Body of pancreas (tissue), 4 donors: Measurements from ENCODE around the gene ADAM10. TPM values are rescaled to one million over a fixed set of nuclear protein-coding genes. Genes with fewer than 3 reads are reported as not detected.

Experiments used
- ATAC-seq: fragments of 150-250 bp; one replicate; pipeline ENCODE4 v1.9.1; 2016
- DNase-seq, 4 donors: peaks; one replicate each; pipeline ENCODE4 v3.0.0-alpha.2; 2019
- H3K27ac ChIP-seq, 4 donors: fragments of 200-600 bp; sonication (generic); 1 replicate in 3 of 4; 2 replicates in 1 of 4; pipeline versions ENCODE4 v1.5.1 to v1.6.1; 2016 to 2019; ENCODE audit warnings: mild to moderate bottlenecking in 1 of 4, mixed read lengths in 1 of 4, moderate library complexity in 1 of 4
- H3K27me3 ChIP-seq, 2 donors: fragments of 200-600 bp; sonication (generic); one replicate each; pipeline ENCODE4 v1.6.0; 2016; ENCODE audit warnings: mild to moderate bottlenecking in 1 of 2
- H3K36me3 ChIP-seq, 2 donors: fragments of 200-600 bp; sonication (generic); replicated peaks in 1 of 2; 2 replicates each; pipeline ENCODE4 v1.5.1; 2016; ENCODE audit warnings: low read depth in 2 of 2; ENCODE audit not compliant: insufficient read depth in 1 of 2
- H3K4me1 ChIP-seq: fragments of 200-600 bp; sonication (generic); one replicate; pipeline ENCODE4 v1.6.0; 2016
- H3K4me3 ChIP-seq, 2 donors: fragments of 200-600 bp; sonication (generic); 1 replicate in 1 of 2; 2 replicates in 1 of 2; pipeline ENCODE4 v1.5.1; 2016 to 2019
- H3K9me3 ChIP-seq, 3 donors: fragments of 200-600 bp; sonication (generic); 1 replicate in 2 of 3; 2 replicates in 1 of 3; pipeline ENCODE4 v1.5.1; 2016
- CTCF ChIP-seq, 7 experiments: fragments of 450-650 bp in 4 of 7; fragments of 200-600 bp in 3 of 7; sonication (generic) in 3 of 7; IDR thresholded peaks; one replicate each; pipeline ENCODE4 v1.5.1; 2016 to 2019; ENCODE audit warnings: antibody characterized with exemption in 7 of 7
- POLR2A ChIP-seq, 3 donors: fragments of 450-650 bp; IDR thresholded peaks; one replicate each; pipeline ENCODE4 v1.6.1; 2016; ENCODE audit warnings: antibody characterized with exemption in 3 of 3, mild to moderate bottlenecking in 2 of 3
- WGBS, 2 donors: methylation state at CpG; one replicate each; pipeline ENCODE4 v1.1.5; 2017; 5-methylcytosine and 5-hydroxymethylcytosine counted together
- intact Hi-C: fragments of 100-400 bp; cut with DNase I; formaldehyde crosslinking; loops from one replicate; pipeline ENCODE4 v1.15.1; 2023
- total RNA-seq, 2 donors: library from RNA; depleted of rRNA; stranded (reverse); fragments of >200 nt; gene quantifications; one replicate each; pipeline ENCODE4 v1.1.0, GENCODE V29; 2016

Gene ADAM10
- total RNA-seq, 2 donors from 2014 or later, result 29.1 to 35.6 TPM

- H3K27me3 ChIP-seq, result no peaks in the 10 kb centered on the region
- ATAC-seq (no peak), DNase-seq (no peak)
- no peaks in the 10 kb centered on the region for H3K4me1 ChIP-seq
- intact Hi-C loops, result no loop called here
- H3K36me3 ChIP-seq, result no peaks in the 10 kb centered on the region
- H3K4me3 ChIP-seq, result no peak overlapping the region
- no peak overlapping the region for H3K27ac ChIP-seq
- TF ChIP-seq CTCF (IDR thresholded peaks at IDR 0.05) (no peak), POLR2A (IDR thresholded peaks at IDR 0.05) (no peak)
- WGBS, 2 donors, result 9 to 18% methylated on average over 1 of the region's 1 CpG
- no peaks in the 10 kb centered on the region for H3K9me3 ChIP-seq
Observed at GRCh38 chr15:58590926-58591325, 158.6 kb downstream of the ADAM10 start.

- intact Hi-C loops, result no loop called here
- 64 to 77% methylated on average over 1 of the region's 1 CpG for WGBS, 2 donors
- Histone ChIP-seq H3K27me3 (no peaks in the 10 kb centered on the region), H3K27ac (no peak overlapping the region), H3K4me1 (no peaks in the 10 kb centered on the region), H3K4me3 (no peak overlapping the region), H3K9me3 (no peaks in the 10 kb centered on the region), H3K36me3 (no peaks in the 10 kb centered on the region)
- TF ChIP-seq CTCF (IDR thresholded peaks at IDR 0.05) (no peak), POLR2A (IDR thresholded peaks at IDR 0.05) (no peak)
- DNase-seq (no peak), ATAC-seq (no peak)
Observed at GRCh38 chr15:58590236-58590635, 159.3 kb downstream of the ADAM10 start.

GRCh38 chr15:58589047-58589446, 160.5 kb downstream of the ADAM10 start:
- H3K4me1 ChIP-seq, result no peaks in the 10 kb centered on the region
- ATAC-seq (no peak), DNase-seq (no peak)
- intact Hi-C loops, result no loop called here
- no peaks in the 10 kb centered on the region for H3K9me3 ChIP-seq
- H3K4me3 ChIP-seq, result no peak overlapping the region
- no peaks in the 10 kb centered on the region for H3K36me3 ChIP-seq
- H3K27ac ChIP-seq, result no peak overlapping the region
- 88 to 96% methylated on average over 3 of the region's 3 CpGs for WGBS, 2 donors
- H3K27me3 ChIP-seq, result no peaks in the 10 kb centered on the region
- TF ChIP-seq POLR2A (IDR thresholded peaks at IDR 0.05), result no peak
- no peak for TF ChIP-seq CTCF (IDR thresholded peaks at IDR 0.05)

- intact Hi-C loops, result no loop called here
- DNase-seq (no peak), ATAC-seq (no peak)
- no peak overlapping the region for H3K27ac ChIP-seq
- H3K9me3 ChIP-seq, result no peaks in the 10 kb centered on the region
- H3K36me3 ChIP-seq, result no peaks in the 10 kb centered on the region
- TF ChIP-seq POLR2A (IDR thresholded peaks at IDR 0.05), result no peak
- no peak for TF ChIP-seq CTCF (IDR thresholded peaks at IDR 0.05)
- H3K27me3 ChIP-seq, result no peaks in the 10 kb centered on the region
- H3K4me3 ChIP-seq, result no peak overlapping the region
- no peaks in the 10 kb centered on the region for H3K4me1 ChIP-seq
- 53 to 67% methylated on average over 1 of the region's 1 CpG for WGBS, 2 donors
Observed at GRCh38 chr15:58588096-58588495, 161.4 kb downstream of the ADAM10 start.

GRCh38 chr15:58587486-58587885, 162.0 kb downstream of the ADAM10 start:
- intact Hi-C loops, result no loop called here
- Histone ChIP-seq H3K4me1 (no peaks in the 10 kb centered on the region), H3K36me3 (no peaks in the 10 kb centered on the region), H3K9me3 (no peaks in the 10 kb centered on the region), H3K27ac (no peak overlapping the region), H3K27me3 (no peaks in the 10 kb centered on the region), H3K4me3 (no peak overlapping the region)
- no peak for ATAC-seq
- DNase-seq, result no peak
- WGBS, 2 donors, result 75 to 88% methylated on average over 4 of the region's 4 CpGs
- TF ChIP-seq POLR2A (IDR thresholded peaks at IDR 0.05) (no peak), CTCF (IDR thresholded peaks at IDR 0.05) (no peak)
